Ovary (tissue), 9 donors: ENCODE results near the gene XYLT1. TPM values are rescaled to one million over a fixed set of nuclear protein-coding genes. Genes with fewer than 3 reads are reported as not detected.

Experiments used
- DNase-seq, 5 donors: peaks; one replicate each; pipeline ENCODE4 v3.0.0-alpha.2; 2019 to 2020
- H3K27ac ChIP-seq, 2 donors: fragments of 200-600 bp; one replicate each; pipeline versions ENCODE4 v1.5.1 to v1.8.0; 2019 to 2022
- H3K27me3 ChIP-seq: fragments of 200-600 bp; one replicate; pipeline ENCODE4 v1.8.0; 2022
- H3K36me3 ChIP-seq: fragments of 200-600 bp; sonication (generic); one replicate; pipeline ENCODE4 v1.5.1; 2019
- H3K4me1 ChIP-seq: one replicate; pipeline ENCODE4 v1.8.1; 2013; ENCODE audit warnings: mild to moderate bottlenecking, moderate library complexity; ENCODE audit not compliant: insufficient read depth
- H3K4me3 ChIP-seq: fragments of 200-600 bp; sonication (generic); one replicate; pipeline ENCODE4 v1.5.1; 2017
- H3K9me3 ChIP-seq, 2 donors: fragments of 200-600 bp in 1 of 2; sonication (generic) in 1 of 2; one replicate each; pipeline versions ENCODE4 v1.5.1 to v1.8.1; 2013 to 2019; ENCODE audit warnings: mild to moderate bottlenecking in 1 of 2, moderate library complexity in 1 of 2
- CTCF ChIP-seq, 3 donors: fragments of 450-650 bp in 2 of 3; fragments of 200-600 bp in 1 of 3; IDR thresholded peaks; one replicate each; pipeline versions ENCODE4 v1.5.1 to v1.8.0; 2016 to 2022; ENCODE audit warnings: antibody characterized with exemption in 3 of 3, mild to moderate bottlenecking in 1 of 3
- EP300 ChIP-seq: sonication (generic); formaldehyde crosslinking; IDR thresholded peaks from one replicate; pipeline ENCODE4 v1.6.1; 2017; ENCODE audit warnings: antibody characterized with exemption
- POLR2A ChIP-seq: fragments of 450-650 bp; IDR thresholded peaks from one replicate; pipeline ENCODE4 v1.6.1; 2017; ENCODE audit warnings: antibody characterized with exemption, mild to moderate bottlenecking, moderate library complexity
- WGBS, 3 donors: extraction: QIAGEN DNeasy Blood & Tissue Kit in 1 of 3; methylation state at CpG; one replicate each; pipeline versions ENCODE4 v1.1.5 to v1.1.7; 2013 to 2017; 5-methylcytosine and 5-hydroxymethylcytosine counted together
- intact Hi-C, 4 donors: fragments of 100-400 bp; cut with DNase I; formaldehyde crosslinking; loops; one replicate each; pipeline versions ENCODE4 v1.11.0 to v1.15.1; 2022 to 2023
- polyA plus RNA-seq, 2 donors: library from polyadenylated mRNA; stranded (reverse); fragments of 200-250 nt in 1 of 2; fragments of 350-450 nt in 1 of 2; fragmentation: Illumina TruSeq in 1 of 2; extraction: RNeasy Lipid Tissue Mini Kit (QIAGEN cat#74804) in 1 of 2; gene quantifications; one replicate each; pipeline ENCODE4 v1.2.3, GENCODE V29; 2013 to 2014
- total RNA-seq, 7 donors: library from RNA; depleted of rRNA in 2 of 7; stranded (reverse); fragments of >200 nt in 2 of 7; fragmentation: NEBNext Ultra II Directional in 3 of 7; extraction: Animal tissue kit (Norgen Biotek cat#: 25700) in 3 of 7; gene quantifications; one replicate each; pipeline versions ENCODE4 v1.1.0 to v1.2.4, GENCODE V29; 2016 to 2023
- donor health status: DM: no; HTN: no; CAD: no; lungs with moderate emphysema.
- donor health status: DM: no; HTN: no; CAD: no.
- donor health status: Bipolar disorder and iron deficiency.
- donor health status: DM: yes; HTN: yes; CAD: no.
- donor health status: DM: no; HTN: no; CAD: no.
- donor health status: DM: yes; HTN: yes; CAD: no.

XYLT1 gene
- total and polyA plus RNA-seq, 9 donors, result 3.2 to 38.0 (median 17.3) TPM

- H3K27ac ChIP-seq, result no peak overlapping the region
- no peaks in the 10 kb centered on the region for H3K36me3 ChIP-seq
- H3K4me1 ChIP-seq, result peaks cover 11% of the 10 kb centered on the region
- H3K4me3 ChIP-seq, result no peak overlapping the region
- 87 to 90% (median 88%) methylated on average over 5 of the region's 5 CpGs for WGBS, 3 donors
- no peaks in the 10 kb centered on the region for H3K27me3 ChIP-seq
- no peak for DNase-seq
- intact Hi-C loops, result no loop called here
- no peaks in the 10 kb centered on the region for H3K9me3 ChIP-seq
- TF ChIP-seq POLR2A (no peak), CTCF (IDR thresholded peaks at IDR 0.05) (no peak), EP300 (no peak)
Measured at GRCh38 chr16:17362183-17362582, 108.6 kb downstream of the XYLT1 start.

GRCh38 chr16:17360693-17361122 is 110.1 kb downstream of the XYLT1 start:
- WGBS, 3 donors, result 96 to 99% (median 98%) methylated on average over 7 of the region's 7 CpGs
- TF ChIP-seq EP300, result no peak
- no peak for TF ChIP-seq POLR2A
- no peak for TF ChIP-seq CTCF (IDR thresholded peaks at IDR 0.05)
- Histone ChIP-seq H3K4me1 (peaks cover 9% of the 10 kb centered on the region), H3K36me3 (no peaks in the 10 kb centered on the region), H3K27ac (no peak overlapping the region), H3K4me3 (no peak overlapping the region), H3K27me3 (no peaks in the 10 kb centered on the region), H3K9me3 (no peaks in the 10 kb centered on the region)
- intact Hi-C loops, result no loop called here
- DNase-seq, result no peak

- intact Hi-C loops, result no loop called here
Measured at GRCh38 chr16:17359788-17360390, 110.9 kb downstream of the XYLT1 start.

GRCh38 chr16:17358846-17359245 is 111.9 kb downstream of the XYLT1 start:
- 51 to 66% (median 59%) methylated on average over 3 of the region's 3 CpGs for WGBS, 3 donors
- Histone ChIP-seq H3K9me3 (no peaks in the 10 kb centered on the region), H3K4me3 (no peak overlapping the region), H3K4me1 (peaks cover 1% of the 10 kb centered on the region), H3K27ac (no peak overlapping the region), H3K36me3 (no peaks in the 10 kb centered on the region), H3K27me3 (no peaks in the 10 kb centered on the region)
- TF ChIP-seq CTCF (IDR thresholded peaks at IDR 0.05), result no peak
- TF ChIP-seq EP300, result no peak
- no peak for TF ChIP-seq POLR2A
- no peak for DNase-seq
- intact Hi-C loops, result no loop called here

More at GRCh38 chr16:17359788-17360390, 110.9 kb downstream of the XYLT1 start:
- H3K4me1 ChIP-seq, result peaks cover 7% of the 10 kb centered on the region
- no peaks in the 10 kb centered on the region for H3K27me3 ChIP-seq
- H3K36me3 ChIP-seq, result no peaks in the 10 kb centered on the region
- no peak for DNase-seq
- 69 to 77% (median 76%) methylated on average over 5 of the region's 5 CpGs for WGBS, 3 donors
- no peaks in the 10 kb centered on the region for H3K9me3 ChIP-seq
- TF ChIP-seq EP300 (no peak), CTCF (IDR thresholded peaks at IDR 0.05) (no peak), POLR2A (no peak)
- no peak overlapping the region for H3K4me3 ChIP-seq
- no peak overlapping the region for H3K27ac ChIP-seq
